HG03103 (cell line): ENCODE measurements around the gene AGPAT3.

Experiments used
- ATAC-seq: cut with Tn5 transposase; IDR thresholded peaks from one replicate; pipeline ENCODE4 v1.9.1; 2021; ENCODE audit warnings: low read depth; ENCODE audit not compliant: unreplicated experiment

AGPAT3 gene

GRCh38 chr21:43919871-43920801 lies 55.1 kb downstream of the AGPAT3 start:
- ATAC-seq, result no peak

- no peak for ATAC-seq
These were observed 56.6 kb downstream of the AGPAT3 start for GRCh38 chr21:43921571-43921978.

- ATAC-seq, result no peak
These were observed 57.2 kb downstream of the AGPAT3 start for GRCh38 chr21:43921979-43922945.

GRCh38 chr21:43922949-43923348 lies 57.9 kb downstream of the AGPAT3 start:
- no peak for ATAC-seq

GRCh38 chr21:43923391-43923790 lies 58.4 kb downstream of the AGPAT3 start:
- no peak for ATAC-seq

- no peak for ATAC-seq
These were observed 59.5 kb downstream of the AGPAT3 start for GRCh38 chr21:43924421-43925095.

GRCh38 chr21:43925096-43925481 lies 60.1 kb downstream of the AGPAT3 start:
- no peak for ATAC-seq

- ATAC-seq, result no peak
These were observed 60.6 kb downstream of the AGPAT3 start for GRCh38 chr21:43925609-43926008.

GRCh38 chr21:43926196-43926595 lies 61.2 kb downstream of the AGPAT3 start:
- ATAC-seq, result no peak

GRCh38 chr21:43927591-43928221 lies 62.7 kb downstream of the AGPAT3 start:
- no peak for ATAC-seq

GRCh38 chr21:43928222-43929125 lies 63.5 kb downstream of the AGPAT3 start:
- ATAC-seq, result no peak

- ATAC-seq, result no peak
These were observed 64.4 kb downstream of the AGPAT3 start for GRCh38 chr21:43929217-43929971.

GRCh38 chr21:43930074-43930847 lies 65.2 kb downstream of the AGPAT3 start:
- no peak for ATAC-seq

GRCh38 chr21:43930848-43931375 lies 65.9 kb downstream of the AGPAT3 start:
- ATAC-seq, result no peak

- no peak for ATAC-seq
These were observed 66.5 kb downstream of the AGPAT3 start for GRCh38 chr21:43931489-43931888.

- no peak for ATAC-seq
These were observed 67.0 kb downstream of the AGPAT3 start for GRCh38 chr21:43932005-43932404.

- no peak for ATAC-seq
These were observed 68.2 kb downstream of the AGPAT3 start for GRCh38 chr21:43933199-43933598.
